IMR-90 (cell line): ENCODE measurements around the gene RUNDC3A. TPM values are rescaled to one million over a fixed set of nuclear protein-coding genes. Genes with fewer than 3 reads are reported as not detected.

Source experiments
- ATAC-seq: fragments of 200-7000 bp; cut with Tn5 transposase; 2 replicates; pipeline ENCODE4 v1.9.1; 2020; ENCODE audit warnings: low read depth, mild to moderate bottlenecking, moderate library complexity
- BruUV-seq: library from RNA; stranded (reverse); fragments of 400-500 nt; replicated peaks from 2 replicates; lab custom pipeline; 2021; lab: Mats Ljungman, UMichigan
- CTCF ChIA-PET: fragments of 300-600 bp; formaldehyde crosslinking; extraction: SDS; loops from one replicate; lab custom pipeline; 2021; ENCODE audit warnings: antibody characterized with exemption; lab: Yijun Ruan, JAX
- POLR2A ChIA-PET: fragments of 300-600 bp; sonication (Branson Sonifier 250); formaldehyde crosslinking; loops from one replicate; lab custom pipeline; 2022; ENCODE audit warnings: antibody characterized with exemption; ENCODE audit not compliant: unreplicated experiment; lab: Charles Lee
- DNase-seq: peaks from one replicate; pipeline ENCODE4 v3.0.0; 2013
- H2AFZ ChIP-seq: replicated peaks from 2 replicates; pipeline ENCODE3; 2013; ENCODE audit warnings: low read length, mild to moderate bottlenecking; ENCODE audit not compliant: poor library complexity
- H2AK5ac ChIP-seq: 2 replicates; pipeline ENCODE4 v1.6.1; 2013; ENCODE audit warnings: low read depth, low read length, inconsistent platforms
- H2AK9ac ChIP-seq: replicated peaks from 2 replicates; pipeline ENCODE3; 2013; ENCODE audit warnings: mild to moderate bottlenecking, low read depth, low read length, moderate library complexity; ENCODE audit not compliant: poor library complexity
- H2BK120ac ChIP-seq: 2 replicates; pipeline ENCODE4 v1.6.1; 2013; ENCODE audit warnings: low read depth, low read length, inconsistent platforms
- H2BK15ac ChIP-seq: 3 replicates; pipeline ENCODE4 v1.6.1; 2013; ENCODE audit warnings: low read depth, low read length, inconsistent platforms
- H2BK20ac ChIP-seq: 2 replicates; pipeline ENCODE4 v1.6.1; 2013; ENCODE audit warnings: low read depth, mild to moderate bottlenecking, inconsistent platforms, low read length, moderate library complexity
- H2BK5ac ChIP-seq: 2 replicates; pipeline ENCODE4 v1.6.1; 2013; ENCODE audit warnings: mild to moderate bottlenecking, low read depth, low read length, inconsistent platforms; ENCODE audit not compliant: poor library complexity, severe bottlenecking
- H3K14ac ChIP-seq: replicated peaks from 2 replicates; pipeline ENCODE4 v1.6.1; 2013; ENCODE audit warnings: low read depth, low read length, inconsistent platforms
- H3K18ac ChIP-seq: 2 replicates; pipeline ENCODE4 v1.6.1; 2013; ENCODE audit warnings: low read depth, low read length, control low read depth
- H3K23ac ChIP-seq: 2 replicates; pipeline ENCODE4 v1.6.1; 2013; ENCODE audit warnings: low read depth, low read length, inconsistent platforms
- H3K27ac ChIP-seq: 2 replicates; pipeline ENCODE4 v1.5.1; 2013; ENCODE audit warnings: mild to moderate bottlenecking, control low read depth, low read length; ENCODE audit not compliant: insufficient read depth
- H3K27me3 ChIP-seq: 2 replicates; pipeline ENCODE4 v1.6.1; 2013; ENCODE audit warnings: low read length; ENCODE audit not compliant: control insufficient read depth, insufficient read depth
- H3K36me3 ChIP-seq: 2 replicates; pipeline ENCODE4 v1.6.1; 2013; ENCODE audit warnings: low read length, mixed read lengths; ENCODE audit not compliant: control insufficient read depth, insufficient read depth
- H3K4ac ChIP-seq: 2 replicates; pipeline ENCODE4 v1.6.1; 2013; ENCODE audit warnings: low read depth, low read length, inconsistent platforms
- H3K4me1 ChIP-seq: 2 replicates; pipeline ENCODE4 v1.6.1; 2013; ENCODE audit warnings: low read length, mixed read lengths; ENCODE audit not compliant: control insufficient read depth, insufficient read depth
- H3K4me2 ChIP-seq: 2 replicates; pipeline ENCODE4 v1.6.1; 2013; ENCODE audit warnings: low read depth, mild to moderate bottlenecking, control low read depth, low read length, moderate library complexity
- H3K4me3 ChIP-seq: 2 replicates; pipeline ENCODE4 v1.5.1; 2013; ENCODE audit warnings: low read depth, mild to moderate bottlenecking, control low read depth, low read length, moderate library complexity; ENCODE audit not compliant: insufficient read depth
- H3K56ac ChIP-seq: 2 replicates; pipeline ENCODE4 v1.6.1; 2013; ENCODE audit warnings: low read length, inconsistent platforms; ENCODE audit not compliant: insufficient read depth; ENCODE audit errors: extremely low read depth
- H3K79me1 ChIP-seq, 2 experiments: 2 replicates each; pipeline ENCODE4 v1.6.1; 2013; ENCODE audit warnings: low read length in 2 of 2, inconsistent platforms in 1 of 2, low read depth in 1 of 2
- H3K9ac ChIP-seq: 2 replicates; pipeline ENCODE4 v1.6.1; 2013; ENCODE audit warnings: low read depth, low read length, control low read depth
- H3K9me1 ChIP-seq: 2 replicates; pipeline ENCODE4 v1.6.1; 2013; ENCODE audit warnings: low read length, inconsistent platforms; ENCODE audit not compliant: insufficient read depth
- H3K9me3 ChIP-seq: 2 replicates; pipeline ENCODE4 v1.6.1; 2013; ENCODE audit warnings: low read length; ENCODE audit not compliant: control insufficient read depth, insufficient read depth
- H4K20me1 ChIP-seq: 2 replicates; pipeline ENCODE4 v1.6.1; 2013; ENCODE audit warnings: low read length, inconsistent platforms; ENCODE audit not compliant: insufficient read depth
- H4K5ac ChIP-seq: 2 replicates; pipeline ENCODE4 v1.6.1; 2013; ENCODE audit warnings: mild to moderate bottlenecking, low read depth, low read length, control low read depth
- H4K8ac ChIP-seq, 2 experiments: 2 replicates each; pipeline ENCODE4 v1.6.1; 2013; ENCODE audit warnings: low read depth in 2 of 2, low read length in 2 of 2, control low read depth in 1 of 2, inconsistent platforms in 1 of 2
- H4K91ac ChIP-seq: 2 replicates; pipeline ENCODE4 v1.6.1; 2013; ENCODE audit warnings: low read depth, low read length, inconsistent platforms; ENCODE audit not compliant: insufficient read depth
- CEBPB ChIP-seq: IDR thresholded peaks from 2 replicates; pipeline ENCODE4 v1.6.1; 2012; ENCODE audit warnings: low read depth, low read length, improper control_type of control experiment
- CHD1 ChIP-seq: IDR thresholded peaks from 2 replicates; pipeline ENCODE4 v1.6.1; 2012; ENCODE audit warnings: low read depth, low read length, improper control_type of control experiment
- CTCF ChIP-seq: conservative IDR thresholded peaks from 2 replicates; pipeline ENCODE4 v1.5.1; 2012; ENCODE audit warnings: mild to moderate bottlenecking, low read depth, low read length, improper control_type of control experiment
- FOS ChIP-seq: fragments of 150-350 bp; IDR thresholded peaks from 2 replicates; pipeline ENCODE4 v1.6.1; 2016; ENCODE audit warnings: low read depth, low read length
- MAFK ChIP-seq: IDR thresholded peaks from 2 replicates; pipeline ENCODE4 v1.6.1; 2012; ENCODE audit warnings: low read depth, low read length, improper control_type of control experiment
- MAZ ChIP-seq: IDR thresholded peaks from 2 replicates; pipeline ENCODE4 v1.6.1; 2012; ENCODE audit warnings: low read depth, mild to moderate bottlenecking, low read length, improper control_type of control experiment, moderate library complexity, borderline replicate concordance
- NFE2L2 ChIP-seq: fragments of 150-350 bp; IDR thresholded peaks from 2 replicates; pipeline ENCODE4 v1.6.1; 2016; ENCODE audit warnings: low read depth, mild to moderate bottlenecking, low read length
- POLR2A ChIP-seq: IDR thresholded peaks from 2 replicates; pipeline ENCODE4 v1.6.1; 2012; ENCODE audit warnings: mild to moderate bottlenecking, low read depth, low read length
- RAD21 ChIP-seq: IDR thresholded peaks from 2 replicates; pipeline ENCODE4 v1.6.1; 2012; ENCODE audit warnings: low read length, improper control_type of control experiment
- RCOR1 ChIP-seq: IDR thresholded peaks from 2 replicates; pipeline ENCODE4 v1.6.1; 2012; ENCODE audit warnings: mild to moderate bottlenecking, low read length, improper control_type of control experiment; ENCODE audit not compliant: insufficient replicate concordance
- SMC3 ChIP-seq: fragments of 150-350 bp; IDR thresholded peaks from 2 replicates; pipeline ENCODE4 v1.6.1; 2016; ENCODE audit warnings: low read depth, mild to moderate bottlenecking, antibody characterized with exemption, low read length, moderate library complexity
- WGBS, 2 experiments: methylation state at CpG; one replicate each; pipeline versions ENCODE4 v1.1.5 to v1.1.7; 2013; ENCODE audit warnings: missing lambda C conversion rate in 2 of 2; ENCODE audit not compliant: insufficient read length in 1 of 2; ENCODE audit errors: extremely low coverage in 2 of 2; 5-methylcytosine and 5-hydroxymethylcytosine counted together
- dilution Hi-C: fragments of 300-500 bp; cut with HindIII; formaldehyde crosslinking; loops from one replicate; pipeline ENCODE4 v1.14.3; 2018; ENCODE audit warnings: low sequenced_read_pairs; ENCODE audit not compliant: unreplicated experiment
- in situ Hi-C: fragments of 300-500 bp; cut with MboI; formaldehyde crosslinking; loops from 3 replicates; pipeline ENCODE4 v1.14.3; 2019; ENCODE audit warnings: low sequenced_read_pairs, inconsistent platforms, mixed read lengths
- intact Hi-C: fragments of 100-400 bp; cut with micrococcal nuclease; formaldehyde crosslinking; loops from 2 replicates; pipeline ENCODE4 v1.10.0; 2022
- polyA plus RNA-seq, 3 experiments: library from polyadenylated mRNA; depleted of rRNA; stranded (reverse); fragments of >200 nt; gene quantifications; 2 replicates each; pipeline ENCODE4 v1.2.3, GENCODE V29; 2012; ENCODE audit warnings: low replicate concordance in 1 of 3
- total RNA-seq: library from RNA; depleted of rRNA; stranded (reverse); fragments of >200 nt; gene quantifications from 2 replicates; pipeline ENCODE4 v1.2.3, GENCODE V29; 2012

Gene RUNDC3A
- total and polyA plus RNA-seq, 2 of the 4 experiments (the other 2 are of a cell fraction): under 0.01 to 0.34 TPM

- H3K4me2 ChIP-seq: no peak overlapping the region
- H2BK120ac ChIP-seq: no peak overlapping the region
- no peaks in the 10 kb centered on the region for H3K27me3 ChIP-seq
- BruUV-seq: no TSS peak
- in situ Hi-C loops (loop anchor here (5.0 kb wide), 1 partner anchor 106 kb away; no protein-coding TSS in a partner anchor), dilution Hi-C loops (no loop called here), intact Hi-C loops (loop anchor here (5.0 kb wide), 1 partner anchor 126 kb away; no protein-coding TSS in a partner anchor)
- no peak overlapping the region for H3K4me3 ChIP-seq
- no peak overlapping the region for H2BK5ac ChIP-seq
- POLR2A ChIA-PET: interaction anchor here (0.5 kb wide), 1 partner anchor 142 kb away, joined by 5 read pairs; no protein-coding TSS in a partner anchor
- no peak for DNase-seq
- no peak overlapping the region for H3K56ac ChIP-seq
- H3K9me3 ChIP-seq: no peaks in the 10 kb centered on the region
- no peak overlapping the region for H2BK20ac ChIP-seq
- no peak overlapping the region for H3K27ac ChIP-seq
- no peak overlapping the region for H3K23ac ChIP-seq
- H2AK9ac ChIP-seq: no peak overlapping the region
- H2BK15ac ChIP-seq: no peak overlapping the region; the same call in 2 of the 3 replicates
- CTCF ChIA-PET: interaction anchor here (1.2 kb wide), 1 partner anchor 18 kb away, joined by 3 read pairs; no protein-coding TSS in a partner anchor
- peaks cover 5 to 13% of the 10 kb centered on the region in 2 experiments; a peak in 3 of 4 replicates for H3K79me1 ChIP-seq
- no peak overlapping the region for H3K4ac ChIP-seq
- peaks cover 7% of the 10 kb centered on the region for H4K20me1 ChIP-seq
- 100% methylated on average over 1 of the region's 7 CpGs; no CpG with 5 or more reads in 1 of the 2 experiments for WGBS, 2 experiments
- TF ChIP-seq FOS (no peak), MAZ (no peak), CEBPB (no peak), CTCF (no peak), MAFK (no peak), NFE2L2 (no peak), RAD21 (no peak), SMC3 (no peak), POLR2A (no peak), CHD1 (no peak), RCOR1 (no peak)
- H2AFZ ChIP-seq: peak overlapping the region; percentile 85
- H4K91ac ChIP-seq: no peak overlapping the region
- no peak overlapping the region for H2AK5ac ChIP-seq
- H3K4me1 ChIP-seq: peaks cover 9% of the 10 kb centered on the region
- no peaks in the 10 kb centered on the region for H3K36me3 ChIP-seq
- no peak overlapping the region for H3K14ac ChIP-seq
- H4K8ac ChIP-seq: no peak overlapping the region; a peak in 2 of 4 replicates
- no peak overlapping the region for H3K9ac ChIP-seq
- ATAC-seq: no peak
- no peak overlapping the region for H3K18ac ChIP-seq
- H4K5ac ChIP-seq: no peak overlapping the region
- H3K9me1 ChIP-seq: peaks cover 11% of the 10 kb centered on the region
Observed at GRCh38 chr17:44327715-44328449, 19.5 kb downstream of the RUNDC3A start.
